Forelimb muscle (tissue), 1 donor: Measurements from ENCODE around the gene HSD17B8. TPM values are rescaled to one million over a fixed set of nuclear protein-coding genes. Genes with fewer than 3 reads are reported as not detected.
"Not testable (repeated sequence)": the region's sequence is repeated elsewhere in the genome, so short reads cannot be mapped to it uniquely, and the experiment has no call there.

Experiments used
- DNase-seq: peaks from one replicate; pipeline ENCODE4 v3.0.0-alpha.2; 2013; ENCODE audit warnings: low read depth
- polyA plus RNA-seq: library from polyadenylated mRNA; unstranded; fragments of 120-200 nt; gene quantifications from one replicate; pipeline ENCODE4 v1.2.1, GENCODE V29; 2013; ENCODE audit not compliant: insufficient read length

The HSD17B8 gene
- polyA plus RNA-seq, 1 donor: 11.6 TPM

DNA sequence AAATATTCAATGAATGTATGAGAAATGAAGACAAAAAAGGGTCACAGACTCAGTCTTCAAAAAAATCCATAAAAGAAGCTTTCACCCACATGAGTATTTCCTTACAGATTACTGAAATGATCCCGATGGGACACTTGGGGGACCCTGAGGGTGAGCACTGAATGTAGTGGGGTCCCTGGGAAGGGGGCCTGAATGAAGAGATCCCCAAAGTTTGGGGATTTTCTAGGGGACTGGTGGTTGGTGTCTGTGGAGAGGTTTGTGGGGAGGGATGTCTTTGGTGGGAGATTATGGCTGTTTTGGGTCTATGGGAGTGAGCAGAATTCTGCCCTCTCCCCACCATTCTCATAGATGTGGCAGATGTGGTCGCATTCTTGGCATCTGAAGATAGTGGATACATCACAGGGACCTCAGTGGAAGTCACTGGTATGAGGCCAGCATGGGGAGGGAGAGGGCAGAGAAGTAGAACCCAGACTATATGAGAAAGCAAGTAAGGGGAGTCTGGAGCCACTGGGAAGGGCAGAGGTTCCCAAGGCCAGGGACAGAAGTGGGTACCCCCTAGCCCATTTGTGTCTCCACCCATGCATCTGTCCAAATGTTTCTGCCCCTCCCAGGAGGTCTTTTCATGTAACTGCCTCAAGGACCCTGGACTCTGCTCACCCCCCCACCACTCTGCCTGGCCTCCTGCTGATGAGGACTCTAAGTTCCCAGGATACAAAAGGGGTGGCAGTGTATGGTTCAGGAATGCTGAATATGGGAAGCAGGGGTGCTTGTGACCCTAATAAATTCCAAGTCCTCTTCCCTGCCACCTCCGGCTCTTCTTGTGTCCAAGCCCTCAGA, 1.8 kb downstream of the HSD17B8 start:
- DNase-seq: no peak

DNA sequence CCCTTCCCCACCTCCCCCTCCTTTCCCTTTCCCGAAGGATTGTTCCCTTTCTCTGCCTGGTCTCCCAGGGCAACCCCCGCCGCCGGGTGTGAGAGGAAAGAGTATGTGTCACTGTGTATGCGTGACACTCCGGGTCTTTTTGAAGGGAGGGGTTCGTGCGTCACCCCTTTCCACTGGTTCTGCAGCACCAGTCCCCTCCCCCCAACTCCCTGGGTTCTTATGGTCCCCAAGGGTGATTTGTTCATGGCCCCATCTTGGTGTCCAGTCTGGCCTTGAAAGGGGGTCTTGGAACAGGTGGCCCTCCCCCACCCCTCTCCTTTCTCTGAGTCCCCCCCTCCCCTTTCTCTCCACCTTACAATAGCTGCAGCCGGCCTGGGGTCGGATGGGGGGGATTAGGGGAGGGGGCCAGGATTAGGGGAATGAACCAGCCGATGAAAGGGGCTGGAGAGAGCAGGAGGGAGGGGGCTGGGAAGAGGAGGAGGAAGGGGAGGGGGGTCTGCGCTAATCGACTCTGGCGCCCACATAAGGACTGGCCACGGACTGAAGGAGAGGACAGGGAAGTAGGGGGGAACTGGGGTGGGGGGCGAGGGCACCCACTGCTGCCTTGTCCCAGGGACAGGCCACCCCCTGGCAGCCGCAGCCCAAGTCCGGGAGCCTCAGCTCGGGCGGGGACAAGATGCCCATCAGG, 2.6 kb downstream of the HSD17B8 start:
- no peak for DNase-seq

DNA sequence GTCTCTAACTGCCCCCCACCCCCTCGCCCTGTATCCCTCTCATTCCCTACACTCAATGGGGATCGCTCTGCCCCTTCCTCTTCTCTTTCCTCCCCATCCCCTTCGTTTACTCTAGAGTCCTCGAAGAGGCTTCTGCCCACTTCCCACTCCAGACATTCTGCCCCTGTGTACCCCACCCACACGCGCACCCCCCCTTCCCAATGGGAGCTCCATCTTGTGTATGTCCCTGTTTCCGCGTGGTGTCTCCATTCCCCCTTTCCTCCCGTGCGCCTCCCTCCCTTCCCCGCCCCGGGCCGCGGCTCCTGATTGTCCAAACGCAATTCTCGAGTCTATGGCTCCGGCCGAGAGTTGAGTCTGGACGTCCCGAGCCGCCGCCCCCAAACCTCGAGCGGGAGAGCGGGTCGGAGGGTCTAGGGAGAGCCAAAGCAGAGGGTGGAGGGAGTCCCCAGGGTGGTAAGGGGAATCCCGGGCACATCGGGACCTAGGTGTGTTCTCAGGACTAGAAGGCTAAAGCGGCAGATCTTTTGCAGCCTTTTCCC, 3.2 kb downstream of the HSD17B8 start:
- no peak for DNase-seq

DNA sequence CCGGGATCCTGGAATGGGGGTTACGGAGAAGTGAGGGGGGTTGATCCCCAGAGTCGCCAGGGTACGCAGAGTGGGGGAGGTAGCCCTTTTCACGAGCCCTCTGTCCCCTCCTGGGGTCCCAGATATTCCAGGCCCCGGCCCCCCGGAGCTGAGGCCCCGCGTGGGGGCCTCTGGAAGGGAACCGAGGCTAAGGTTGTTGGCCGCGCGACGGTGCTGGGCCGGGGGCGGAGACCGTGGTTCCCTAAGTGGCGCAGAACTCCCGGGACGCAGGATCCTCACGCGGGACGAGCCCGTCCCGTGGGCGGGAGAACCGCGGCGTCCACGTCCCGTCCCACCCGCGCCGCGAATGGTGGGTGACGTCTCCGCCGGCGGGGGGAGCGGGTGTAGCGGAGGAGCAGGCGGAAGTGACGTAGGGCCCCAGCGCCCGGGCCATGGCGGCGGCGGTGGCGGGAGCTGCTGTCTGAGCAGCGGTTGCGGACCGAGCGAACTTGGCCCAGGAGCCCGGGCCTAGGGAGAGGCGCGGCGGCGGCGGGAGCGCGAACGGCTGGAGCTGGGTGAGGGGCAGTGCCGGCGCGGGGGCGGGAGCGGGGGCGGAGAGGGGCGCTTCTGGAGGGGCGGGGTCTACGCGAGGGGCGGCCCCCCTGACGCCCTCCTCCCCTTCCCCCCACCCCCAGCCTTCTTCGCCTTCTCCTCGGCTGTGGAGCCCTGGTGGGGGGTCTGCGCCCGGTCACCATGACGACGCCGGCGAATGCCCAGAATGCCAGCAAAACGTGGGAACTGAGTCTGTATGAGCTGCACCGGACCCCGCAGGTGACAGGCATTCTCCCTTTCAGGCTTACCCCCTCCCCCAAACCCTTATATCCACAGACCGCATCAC, 3.9 kb downstream of the HSD17B8 start, which contains the start of gene RING1:
RING1 (plus strand) TSS at position 410 of the 877 bp plus-strand sequence; CDS start at position 733, 323 bp downstream.
- DNase-seq: no peak

DNA sequence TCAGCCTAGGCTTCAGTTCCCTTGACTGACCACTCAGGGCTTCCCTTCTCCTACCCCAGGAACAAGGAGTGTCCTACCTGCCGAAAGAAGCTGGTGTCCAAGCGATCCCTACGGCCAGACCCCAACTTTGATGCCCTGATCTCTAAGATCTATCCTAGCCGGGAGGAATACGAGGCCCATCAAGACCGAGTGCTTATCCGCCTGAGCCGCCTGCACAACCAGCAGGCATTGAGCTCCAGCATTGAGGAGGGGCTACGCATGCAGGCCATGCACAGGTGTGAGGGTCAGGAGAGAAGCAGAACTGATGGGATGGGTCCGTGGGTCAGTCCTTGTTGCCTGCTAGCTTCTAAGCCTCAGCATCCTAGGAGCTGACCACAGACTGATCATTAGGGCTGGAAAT, 5.4 kb downstream of the HSD17B8 start:
- DNase-seq: no peak

DNA sequence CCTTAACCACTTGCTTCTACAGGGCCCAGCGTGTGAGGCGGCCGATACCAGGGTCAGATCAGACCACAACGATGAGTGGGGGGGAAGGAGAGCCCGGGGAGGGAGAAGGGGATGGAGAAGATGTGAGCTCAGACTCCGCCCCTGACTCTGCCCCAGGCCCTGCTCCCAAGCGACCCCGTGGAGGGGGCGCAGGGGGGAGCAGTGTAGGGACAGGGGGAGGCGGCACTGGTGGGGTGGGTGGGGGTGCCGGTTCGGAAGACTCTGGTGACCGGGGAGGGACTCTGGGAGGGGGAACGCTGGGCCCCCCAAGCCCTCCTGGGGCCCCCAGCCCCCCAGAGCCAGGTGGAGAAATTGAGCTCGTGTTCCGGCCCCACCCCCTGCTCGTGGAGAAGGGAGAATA, 6.7 kb downstream of the HSD17B8 start:
- no peak for DNase-seq

DNA sequence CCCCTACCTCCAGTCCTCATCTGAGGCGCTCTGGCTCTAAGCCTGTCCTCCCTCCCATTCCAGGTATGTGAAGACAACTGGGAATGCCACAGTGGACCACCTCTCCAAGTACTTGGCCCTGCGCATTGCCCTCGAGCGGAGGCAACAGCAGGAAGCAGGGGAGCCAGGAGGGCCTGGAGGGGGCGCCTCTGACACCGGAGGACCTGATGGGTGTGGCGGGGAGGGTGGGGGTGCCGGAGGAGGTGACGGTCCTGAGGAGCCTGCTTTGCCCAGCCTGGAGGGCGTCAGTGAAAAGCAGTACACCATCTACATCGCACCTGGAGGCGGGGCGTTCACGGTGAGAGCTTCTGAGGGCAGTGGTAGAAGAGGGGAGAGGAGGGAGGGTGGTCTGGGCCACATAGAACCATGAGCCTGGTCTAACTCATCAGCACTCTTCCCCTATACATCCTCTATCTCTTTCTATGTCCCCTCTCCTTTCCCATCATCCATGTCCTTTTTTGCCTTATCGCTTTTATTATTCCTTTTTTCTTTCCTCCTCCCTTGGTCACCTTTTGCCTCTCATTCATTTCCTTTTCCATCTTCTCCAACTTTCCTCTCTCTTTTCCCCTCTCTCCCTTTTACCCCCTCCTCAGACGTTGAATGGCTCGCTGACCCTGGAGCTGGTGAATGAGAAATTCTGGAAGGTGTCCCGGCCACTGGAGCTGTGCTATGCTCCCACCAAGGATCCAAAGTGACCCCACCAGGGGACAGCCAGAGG, 7.4 kb downstream of the HSD17B8 start:
- no peak for DNase-seq

DNA sequence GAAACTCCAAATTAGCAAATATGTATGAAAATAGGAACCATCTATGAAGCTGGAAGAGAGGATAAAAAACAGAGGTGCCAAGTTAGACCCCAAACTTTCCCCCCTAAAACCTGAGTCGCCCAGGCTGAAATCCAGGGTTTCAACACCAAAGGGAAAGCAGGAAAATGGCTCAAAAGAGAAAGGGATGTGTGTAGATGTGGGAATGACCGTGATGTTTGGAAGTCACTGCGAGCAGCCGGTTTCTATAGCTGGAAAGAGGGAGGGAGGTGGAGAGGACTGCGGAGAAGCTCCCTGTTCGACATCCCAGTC, 8.4 kb downstream of the HSD17B8 start:
- no peak for DNase-seq

DNA sequence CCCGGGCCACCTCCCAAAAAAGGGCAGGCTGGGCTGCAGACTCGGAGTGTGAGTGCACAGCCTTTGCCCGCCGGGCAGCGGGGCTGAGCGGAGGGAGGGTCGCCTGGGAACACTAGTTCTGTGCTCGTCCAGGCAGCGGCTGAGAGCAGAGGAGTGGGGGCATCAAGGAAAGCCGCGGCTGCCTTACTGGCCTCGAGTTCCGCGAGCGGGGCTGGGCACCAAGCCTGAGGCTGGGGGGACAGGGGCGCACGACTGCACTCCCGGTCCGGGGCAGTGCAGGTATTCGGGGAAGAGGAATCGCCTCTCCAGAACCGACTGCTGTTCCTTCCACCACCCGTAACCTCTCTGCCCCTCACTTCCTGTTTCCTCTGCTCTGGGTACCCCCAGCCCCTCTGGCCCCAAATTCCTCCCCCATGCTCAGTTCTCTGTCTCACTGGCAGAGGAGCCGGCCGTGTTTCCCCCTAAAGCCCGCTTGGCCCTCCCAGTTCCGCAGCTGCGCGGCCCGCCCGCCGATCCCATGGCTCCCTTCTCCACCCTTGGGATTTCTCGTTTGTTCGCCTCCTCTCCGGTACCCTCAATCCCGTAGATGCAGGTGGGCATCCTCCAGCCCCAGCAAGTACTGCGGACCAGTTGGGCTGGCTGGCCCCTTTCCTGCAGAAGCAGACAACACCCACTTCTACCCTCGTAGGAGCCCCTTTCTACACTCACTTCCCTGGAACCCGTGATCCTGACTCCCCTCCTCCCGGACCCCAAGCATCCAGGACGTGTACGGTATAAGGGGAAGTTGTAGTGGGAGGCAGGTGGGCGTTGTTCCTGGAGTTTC, 8.9 kb downstream of the HSD17B8 start:
- DNase-seq: no peak

DNA sequence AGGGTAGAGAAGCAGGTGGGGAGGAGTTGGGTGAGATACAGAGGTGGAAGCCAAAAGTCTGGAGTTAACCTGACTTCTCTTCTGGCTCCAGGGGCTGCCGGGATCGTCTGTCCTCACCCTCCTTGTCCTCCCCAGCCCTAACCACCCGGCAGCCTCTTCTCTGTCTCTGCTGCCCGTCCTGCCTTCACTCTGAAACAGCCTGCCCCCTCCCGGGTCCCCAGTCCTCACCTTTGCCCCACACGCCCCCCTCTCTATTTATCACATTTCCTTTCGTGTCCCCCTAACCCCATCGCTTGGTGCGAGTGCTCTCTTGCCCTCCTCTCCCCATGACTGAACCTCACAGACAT, 9.5 kb downstream of the HSD17B8 start:
- DNase-seq: no peak

DNA sequence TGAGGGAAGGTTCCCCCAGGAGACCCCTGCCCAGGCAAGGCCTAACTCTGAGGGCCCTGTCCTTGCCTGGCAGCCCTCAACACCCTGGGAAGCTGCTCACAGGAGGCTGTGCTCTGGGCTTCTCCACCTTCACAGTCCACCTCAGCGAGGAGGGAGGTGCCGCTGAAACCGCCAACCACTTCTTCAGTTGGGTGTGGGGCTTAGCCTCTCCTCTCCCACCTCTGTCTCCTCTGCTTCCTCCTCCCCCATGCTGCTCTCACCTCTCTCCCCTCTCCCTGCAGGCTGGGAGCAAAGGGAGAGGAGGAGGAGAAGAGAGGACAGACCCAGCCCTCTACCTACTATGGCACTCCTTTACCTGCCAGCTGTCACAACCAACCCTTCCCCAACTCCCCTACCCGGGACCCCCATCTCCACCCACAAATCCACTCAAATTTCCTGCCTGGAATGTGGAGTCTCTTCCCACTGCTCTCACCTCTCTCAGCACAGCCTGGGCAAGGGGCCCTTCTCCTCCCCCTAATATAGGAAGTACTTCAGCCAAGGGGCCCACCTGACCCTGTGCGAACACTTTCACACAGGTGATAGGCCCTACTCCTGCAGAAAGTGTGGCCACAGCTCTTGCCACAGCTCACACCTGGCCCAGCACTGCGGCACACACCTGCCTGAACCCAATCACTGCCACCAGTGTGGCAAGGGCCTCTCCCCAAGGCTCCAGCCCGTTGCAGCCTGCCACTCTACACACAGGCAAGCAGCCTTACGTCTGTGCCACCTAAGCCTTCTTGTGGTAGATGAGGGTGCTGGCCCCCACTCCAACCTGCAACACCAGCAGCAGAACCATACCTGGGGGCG, 11.0 kb downstream of the HSD17B8 start:
- DNase-seq: no peak

DNA sequence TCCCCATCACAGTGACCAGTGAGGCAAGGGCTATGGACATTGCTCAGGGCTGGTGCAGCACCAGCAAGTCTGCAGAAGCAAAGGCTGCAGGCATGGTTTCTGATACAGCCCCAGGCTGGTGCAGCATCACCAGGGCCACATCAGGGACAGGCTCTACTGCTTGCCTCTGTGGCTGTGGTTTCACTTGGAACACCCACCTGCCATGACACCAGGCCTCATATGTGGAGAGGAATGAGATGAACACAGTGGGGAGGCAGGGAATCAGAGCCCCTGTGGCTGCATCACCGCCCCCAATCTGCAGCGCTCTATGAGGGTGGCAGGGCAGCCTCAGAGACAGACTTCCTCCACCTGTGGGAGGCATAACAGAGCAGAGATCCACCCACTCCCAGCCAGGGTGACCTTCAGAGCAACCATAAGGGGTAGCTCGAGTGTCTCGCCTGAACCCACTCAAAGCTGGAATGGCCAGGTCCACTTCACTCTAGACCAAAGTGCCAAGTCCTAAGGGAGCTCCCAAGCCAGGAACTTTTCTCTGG, 11.7 kb downstream of the HSD17B8 start:
- no peak for DNase-seq

DNA sequence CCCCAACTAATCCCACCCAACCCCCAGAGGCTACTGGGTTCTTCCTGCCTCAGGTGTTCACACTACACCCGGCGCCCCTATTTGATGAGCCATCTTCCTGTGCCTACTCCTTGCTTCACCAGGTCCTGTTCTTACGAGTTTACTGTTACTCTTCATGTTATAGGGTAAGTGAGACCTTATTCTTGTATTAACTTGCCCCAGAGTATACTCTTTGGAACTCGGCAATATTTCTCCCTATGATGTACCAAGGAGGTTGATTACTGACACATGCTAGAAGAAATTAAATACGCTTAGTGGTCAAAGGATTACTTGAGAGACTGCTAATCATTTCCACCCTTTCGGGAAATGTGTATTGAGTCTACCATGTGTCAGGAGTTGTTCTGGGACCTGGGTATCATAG, 12.8 kb downstream of the HSD17B8 start:
- DNase-seq: no peak

DNA sequence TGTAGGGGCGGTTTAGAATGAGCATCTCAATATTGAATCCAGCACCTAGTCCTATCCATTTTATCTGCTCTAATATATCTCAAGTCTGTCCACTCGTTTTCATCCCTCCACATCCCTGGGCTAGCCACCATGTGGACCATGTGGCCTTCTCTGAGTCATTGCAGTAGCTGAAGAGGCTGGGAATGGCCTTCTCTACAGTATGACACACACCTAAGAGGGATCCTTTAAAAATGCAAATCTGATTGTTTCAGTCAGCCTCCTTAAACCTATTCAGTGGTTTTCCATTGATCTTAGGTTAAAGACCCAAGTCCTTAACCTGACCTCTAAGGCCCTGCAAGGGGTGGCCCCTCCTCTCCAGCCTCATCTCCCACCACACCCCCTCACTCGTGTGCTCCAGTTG, 13.2 kb downstream of the HSD17B8 start:
- DNase-seq: no peak

DNA sequence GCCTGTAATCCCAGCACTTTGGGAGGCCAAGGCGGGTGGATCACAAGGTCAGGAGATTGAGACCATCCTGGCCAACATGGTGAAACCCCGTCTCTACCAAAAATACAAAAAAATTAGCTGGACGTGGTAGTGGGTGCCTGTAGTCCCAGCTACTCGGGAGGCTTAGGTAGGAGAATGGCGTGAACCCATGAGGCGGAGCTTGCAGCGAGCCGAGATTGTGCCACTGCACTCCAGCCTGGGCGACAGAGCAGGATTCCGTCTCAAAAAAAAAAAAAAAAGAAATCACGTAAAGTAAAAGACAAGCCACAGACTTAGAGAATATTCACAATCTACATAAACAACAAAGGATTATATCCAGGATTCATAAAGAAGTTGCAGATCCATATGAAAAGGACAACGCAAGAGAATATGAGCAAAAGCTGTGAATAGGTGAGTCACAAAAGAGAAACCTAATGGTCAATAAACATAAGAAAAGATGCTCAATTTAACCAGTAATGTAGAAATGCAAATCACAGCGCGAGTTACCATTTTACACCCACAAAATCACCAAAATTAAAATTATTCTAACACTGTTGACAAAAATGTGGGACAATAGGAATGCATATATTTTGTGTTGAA, 22.2 kb downstream of the HSD17B8 start:
- not testable (repeated sequence) for DNase-seq

DNA sequence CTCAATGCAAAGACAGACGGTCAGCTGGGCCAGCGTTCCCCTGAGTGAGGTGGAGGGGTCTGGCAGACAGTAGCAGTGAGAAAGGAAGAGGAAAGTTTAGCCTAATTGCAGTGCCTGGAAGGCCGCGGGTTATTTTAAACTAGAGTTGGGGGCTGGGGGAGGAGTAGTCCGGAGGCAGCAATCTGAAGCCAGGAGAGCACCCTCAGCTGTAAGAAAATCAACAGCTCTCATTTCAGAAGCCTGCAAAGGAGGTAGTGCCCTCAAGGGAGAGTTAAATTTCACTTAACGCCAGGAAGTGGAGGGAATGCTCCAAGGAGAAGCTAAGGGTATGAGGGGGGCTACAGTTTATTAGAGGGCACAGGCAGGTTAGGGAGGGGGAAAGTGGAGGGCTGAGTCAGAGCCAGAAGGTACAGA, 30.8 kb downstream of the HSD17B8 start:
- no peak for DNase-seq

DNA sequence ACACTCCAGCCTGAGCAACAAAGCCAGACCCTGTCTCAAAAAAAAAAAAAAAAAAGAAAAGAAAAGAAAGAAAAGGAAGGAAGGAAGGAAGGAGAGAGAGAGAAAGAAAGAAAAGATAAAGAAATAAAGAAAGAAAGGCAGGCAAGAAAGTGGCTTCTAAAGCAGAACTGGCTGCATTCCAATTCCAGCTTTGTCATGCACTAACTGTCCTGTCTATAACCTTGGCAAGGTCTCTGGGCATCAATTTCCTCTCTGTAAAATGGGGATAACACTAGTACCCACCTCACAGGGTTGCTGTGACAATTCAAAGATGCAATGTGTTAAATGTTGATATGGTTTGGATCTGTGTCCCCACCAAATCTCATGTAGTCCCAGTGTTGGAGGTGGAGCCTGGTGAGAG, 31.9 kb downstream of the HSD17B8 start:
- no peak for DNase-seq

DNA sequence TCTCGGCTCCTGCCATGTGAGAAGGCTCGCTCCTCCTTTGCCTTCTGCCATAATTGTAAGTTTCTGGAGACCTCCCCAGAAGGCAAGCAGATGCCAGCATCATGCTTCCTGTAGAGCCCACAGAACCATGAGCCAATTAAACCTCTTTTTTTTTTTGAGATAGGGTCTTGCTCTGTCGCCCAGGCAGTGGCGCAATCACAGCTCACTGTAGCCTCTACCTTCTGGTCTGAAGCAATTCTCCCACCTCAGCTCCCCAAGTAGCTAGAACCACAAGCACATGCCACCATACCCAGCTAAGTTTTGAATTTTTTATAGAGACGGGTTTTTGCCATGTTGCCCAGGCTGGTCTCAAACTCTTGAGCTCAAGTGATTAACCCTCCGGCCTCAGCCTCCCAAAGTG, 32.4 kb downstream of the HSD17B8 start:
- DNase-seq: no peak

DNA sequence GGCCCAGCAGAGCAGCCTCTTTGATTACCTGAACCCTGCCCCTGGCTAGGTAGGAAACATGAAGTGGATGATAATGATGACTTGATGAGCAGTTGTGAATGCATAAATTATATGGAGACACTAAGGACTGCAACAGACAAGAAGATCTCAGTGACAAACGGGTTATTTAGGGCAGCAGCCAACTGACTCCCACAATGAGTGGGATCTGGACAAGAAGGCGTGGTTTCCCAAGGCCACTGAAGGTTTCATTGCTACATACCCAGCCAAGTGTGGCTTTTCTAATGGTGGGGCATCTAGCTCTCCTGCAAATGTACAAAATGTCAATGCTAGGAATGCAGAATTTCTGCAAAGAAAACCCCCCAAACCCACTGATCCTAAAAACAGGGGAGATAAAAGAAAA, 33.3 kb downstream of the HSD17B8 start:
- DNase-seq: no peak
